Activated CD4-positive, alpha-beta T cell treated with anti-CD3 and anti-CD28 coated beads for 36 hours (primary cell): ENCODE data around the gene CFAP57. TPM values are rescaled to one million over a fixed set of nuclear protein-coding genes. Genes with fewer than 3 reads are reported as not detected.

ENCODE experiments used
- ATAC-seq: fragments of 200-7000 bp; cut with Tn5 transposase; one replicate; pipeline ENCODE4 v1.10.0; 2021; ENCODE audit warnings: mild to moderate bottlenecking, moderate library complexity
- CTCF ChIA-PET: fragments of 350-600 bp; sonication (Branson Sonifier 250); formaldehyde crosslinking; loops from one replicate; lab custom pipeline; 2021; ENCODE audit warnings: antibody characterized with exemption; lab: Charles Lee
- POLR2A ChIA-PET: fragments of 350-600 bp; sonication (Branson Sonifier 250); formaldehyde crosslinking; loops from one replicate; lab custom pipeline; 2021; ENCODE audit warnings: antibody characterized with exemption, inconsistent platforms; lab: Charles Lee
- DNase-seq: peaks from one replicate; pipeline ENCODE4 v3.0.0-alpha.2; 2020
- H3K27ac Mint-ChIP-seq: one replicate; pipeline ENCODE4 v1.8.0; 2021; ENCODE audit warnings: mixed read lengths
- H3K27me3 Mint-ChIP-seq: one replicate; pipeline ENCODE4 v1.8.0; 2021; ENCODE audit warnings: mixed read lengths
- H3K36me3 Mint-ChIP-seq: one replicate; pipeline ENCODE4 v1.8.0; 2021; ENCODE audit warnings: low read depth, mixed read lengths
- H3K4me1 Mint-ChIP-seq: one replicate; pipeline ENCODE4 v1.8.0; 2021; ENCODE audit warnings: mixed read lengths
- H3K4me3 Mint-ChIP-seq: one replicate; pipeline ENCODE4 v1.8.0; 2021; ENCODE audit warnings: mild to moderate bottlenecking, moderate library complexity, mixed read lengths
- H3K9me3 Mint-ChIP-seq: one replicate; pipeline ENCODE4 v1.8.0; 2021; ENCODE audit warnings: low read depth, mixed read lengths
- intact Hi-C, 2 experiments: fragments of 100-400 bp; cut with DNase I in 1 of 2; cut with micrococcal nuclease in 1 of 2; formaldehyde crosslinking; loops; one replicate each; pipeline versions ENCODE4 v1.14.2 to v1.15.1; 2022 to 2024; cut with DNase I, micrococcal nuclease
- total RNA-seq, 2 experiments: library from RNA; stranded (reverse); gene quantifications; one replicate each; pipeline ENCODE4 v1.2.3, GENCODE V29; 2021

Gene CFAP57
- total RNA-seq, 2 experiments from 2014 or later, result 0.11 TPM; not detected in 1

- Mint-ChIP-seq H3K27me3 (no peaks in the 10 kb centered on the region), H3K36me3 (no peaks in the 10 kb centered on the region), H3K4me1 (no peaks in the 10 kb centered on the region), H3K9me3 (peaks cover 1% of the 10 kb centered on the region), H3K27ac (no peak overlapping the region), H3K4me3 (no peak overlapping the region)
- CTCF ChIA-PET, result interaction anchor here (0.6 to 2.7 kb wide), 3 partner anchors 55 to 175 kb away, joined by 3 to 13 read pairs (median 3); no protein-coding TSS in a partner anchor
- ATAC-seq (no peak), DNase-seq (no peak)
- POLR2A ChIA-PET, result no interaction called here
- intact Hi-C loops, result loop anchor here in 1 of 2 experiments (1.0 kb wide), 2 partner anchors 119 to 175 kb away; partner anchors contain the start of gene CDC20
Measured at GRCh38 chr1:43238991-43239469, 66.9 kb downstream of the CFAP57 start.

- H3K4me1 Mint-ChIP-seq, result no peaks in the 10 kb centered on the region
- H3K27me3 Mint-ChIP-seq, result no peaks in the 10 kb centered on the region
- intact Hi-C loops, result no loop called here
- DNase-seq (no peak), ATAC-seq (no peak)
- no peaks in the 10 kb centered on the region for H3K36me3 Mint-ChIP-seq
- no peak overlapping the region for H3K27ac Mint-ChIP-seq
- CTCF ChIA-PET, result interaction anchor here (0.6 to 2.7 kb wide), 3 partner anchors 54 to 175 kb away, joined by 3 to 13 read pairs (median 3); no protein-coding TSS in a partner anchor
- POLR2A ChIA-PET, result no interaction called here
- H3K4me3 Mint-ChIP-seq, result no peak overlapping the region
- H3K9me3 Mint-ChIP-seq, result peaks cover 1% of the 10 kb centered on the region
Measured at GRCh38 chr1:43239484-43239883, 67.4 kb downstream of the CFAP57 start.

GRCh38 chr1:43241413-43241836 lies 69.3 kb downstream of the CFAP57 start:
- ChIA-PET POLR2A (no interaction called here), CTCF (no interaction called here)
- Mint-ChIP-seq H3K27ac (no peak overlapping the region), H3K9me3 (peaks cover 1% of the 10 kb centered on the region), H3K4me3 (no peak overlapping the region), H3K27me3 (no peaks in the 10 kb centered on the region), H3K36me3 (no peaks in the 10 kb centered on the region), H3K4me1 (no peaks in the 10 kb centered on the region)
- ATAC-seq (no peak), DNase-seq (no peak)
- intact Hi-C loops, result no loop called here

GRCh38 chr1:43243299-43243698 lies 71.2 kb downstream of the CFAP57 start:
- CTCF ChIA-PET, result interaction anchor here (1.3 to 1.8 kb wide), 3 partner anchors 16 to 692 kb away, joined by 5 to 7 read pairs (median 6); no protein-coding TSS in a partner anchor
- no peaks in the 10 kb centered on the region for H3K4me1 Mint-ChIP-seq
- H3K27me3 Mint-ChIP-seq, result no peaks in the 10 kb centered on the region

GRCh38 chr1:43246466-43247213 lies 74.5 kb downstream of the CFAP57 start:
- no peaks in the 10 kb centered on the region for H3K9me3 Mint-ChIP-seq
- no peaks in the 10 kb centered on the region for H3K36me3 Mint-ChIP-seq
- H3K27ac Mint-ChIP-seq, result no peak overlapping the region
- no peaks in the 10 kb centered on the region for H3K4me1 Mint-ChIP-seq
- ChIA-PET CTCF (no interaction called here), POLR2A (no interaction called here)
- DNase-seq (no peak), ATAC-seq (no peak)
- peaks cover 2% of the 10 kb centered on the region for H3K27me3 Mint-ChIP-seq
- intact Hi-C loops, result no loop called here
- no peak overlapping the region for H3K4me3 Mint-ChIP-seq

More at GRCh38 chr1:43243299-43243698, 71.2 kb downstream of the CFAP57 start:
- Mint-ChIP-seq H3K27ac (no peak overlapping the region), H3K9me3 (peaks cover 1% of the 10 kb centered on the region), H3K36me3 (no peaks in the 10 kb centered on the region), H3K4me3 (no peak overlapping the region)
- DNase-seq, result no peak
- intact Hi-C loops, result no loop called here
- POLR2A ChIA-PET, result no interaction called here
- no peak for ATAC-seq

- ATAC-seq, result no peak
- Mint-ChIP-seq H3K4me3 (no peak overlapping the region), H3K27me3 (peaks cover 2% of the 10 kb centered on the region), H3K9me3 (no peaks in the 10 kb centered on the region), H3K4me1 (no peaks in the 10 kb centered on the region), H3K27ac (no peak overlapping the region), H3K36me3 (no peaks in the 10 kb centered on the region)
- DNase-seq, result no peak
- ChIA-PET POLR2A (no interaction called here), CTCF (no interaction called here)
- intact Hi-C loops, result no loop called here
Measured at GRCh38 chr1:43247256-43247921, 75.3 kb downstream of the CFAP57 start.

- ATAC-seq, result no peak
- Mint-ChIP-seq H3K27me3 (peaks cover 5% of the 10 kb centered on the region), H3K4me3 (no peak overlapping the region), H3K27ac (no peak overlapping the region), H3K36me3 (no peaks in the 10 kb centered on the region), H3K4me1 (no peaks in the 10 kb centered on the region), H3K9me3 (no peaks in the 10 kb centered on the region)
- POLR2A ChIA-PET, result no interaction called here
- DNase-seq, result no peak
- intact Hi-C loops, result no loop called here
- CTCF ChIA-PET, result no interaction called here
Measured at GRCh38 chr1:43250351-43250761, 78.2 kb downstream of the CFAP57 start.

GRCh38 chr1:43251024-43251423 lies 78.9 kb downstream of the CFAP57 start:
- ATAC-seq (no peak), DNase-seq (no peak)
- ChIA-PET CTCF (no interaction called here), POLR2A (no interaction called here)
- H3K9me3 Mint-ChIP-seq, result no peaks in the 10 kb centered on the region
- peaks cover 5% of the 10 kb centered on the region for H3K27me3 Mint-ChIP-seq
- intact Hi-C loops, result no loop called here
- no peak overlapping the region for H3K27ac Mint-ChIP-seq
- H3K4me1 Mint-ChIP-seq, result no peaks in the 10 kb centered on the region
- no peak overlapping the region for H3K4me3 Mint-ChIP-seq
- H3K36me3 Mint-ChIP-seq, result no peaks in the 10 kb centered on the region

- Mint-ChIP-seq H3K4me1 (no peaks in the 10 kb centered on the region), H3K27ac (no peak overlapping the region), H3K27me3 (peaks cover 5% of the 10 kb centered on the region), H3K36me3 (no peaks in the 10 kb centered on the region), H3K4me3 (no peak overlapping the region), H3K9me3 (no peaks in the 10 kb centered on the region)
- intact Hi-C loops, result no loop called here
- POLR2A ChIA-PET, result no interaction called here
- ATAC-seq (no peak), DNase-seq (no peak)
- CTCF ChIA-PET, result no interaction called here
Measured at GRCh38 chr1:43252225-43252624, 80.1 kb downstream of the CFAP57 start.

GRCh38 chr1:43253173-43253572 lies 81.0 kb downstream of the CFAP57 start:
- H3K27ac Mint-ChIP-seq, result no peak overlapping the region
- DNase-seq, result no peak
- ChIA-PET CTCF (no interaction called here), POLR2A (no interaction called here)
- no peak overlapping the region for H3K4me3 Mint-ChIP-seq
- ATAC-seq, result no peak
- intact Hi-C loops, result no loop called here
- no peaks in the 10 kb centered on the region for H3K4me1 Mint-ChIP-seq
- H3K27me3 Mint-ChIP-seq, result peaks cover 5% of the 10 kb centered on the region
- H3K9me3 Mint-ChIP-seq, result no peaks in the 10 kb centered on the region
- H3K36me3 Mint-ChIP-seq, result no peaks in the 10 kb centered on the region

GRCh38 chr1:43253876-43254275 lies 81.7 kb downstream of the CFAP57 start:
- no peak overlapping the region for H3K4me3 Mint-ChIP-seq
- H3K27me3 Mint-ChIP-seq, result peaks cover 5% of the 10 kb centered on the region
- H3K27ac Mint-ChIP-seq, result no peak overlapping the region
- no peak for ATAC-seq
- no peaks in the 10 kb centered on the region for H3K9me3 Mint-ChIP-seq
- H3K36me3 Mint-ChIP-seq, result no peaks in the 10 kb centered on the region
- no peaks in the 10 kb centered on the region for H3K4me1 Mint-ChIP-seq
- DNase-seq, result no peak
- POLR2A ChIA-PET, result no interaction called here
- intact Hi-C loops, result no loop called here
- CTCF ChIA-PET, result no interaction called here
